ENCODE measurements around the gene SPEN.
"Not testable (repeated sequence)": the region's sequence is repeated elsewhere in the genome, so short reads cannot be mapped to it uniquely, and the experiment has no call there.

Gene SPEN

DNA sequence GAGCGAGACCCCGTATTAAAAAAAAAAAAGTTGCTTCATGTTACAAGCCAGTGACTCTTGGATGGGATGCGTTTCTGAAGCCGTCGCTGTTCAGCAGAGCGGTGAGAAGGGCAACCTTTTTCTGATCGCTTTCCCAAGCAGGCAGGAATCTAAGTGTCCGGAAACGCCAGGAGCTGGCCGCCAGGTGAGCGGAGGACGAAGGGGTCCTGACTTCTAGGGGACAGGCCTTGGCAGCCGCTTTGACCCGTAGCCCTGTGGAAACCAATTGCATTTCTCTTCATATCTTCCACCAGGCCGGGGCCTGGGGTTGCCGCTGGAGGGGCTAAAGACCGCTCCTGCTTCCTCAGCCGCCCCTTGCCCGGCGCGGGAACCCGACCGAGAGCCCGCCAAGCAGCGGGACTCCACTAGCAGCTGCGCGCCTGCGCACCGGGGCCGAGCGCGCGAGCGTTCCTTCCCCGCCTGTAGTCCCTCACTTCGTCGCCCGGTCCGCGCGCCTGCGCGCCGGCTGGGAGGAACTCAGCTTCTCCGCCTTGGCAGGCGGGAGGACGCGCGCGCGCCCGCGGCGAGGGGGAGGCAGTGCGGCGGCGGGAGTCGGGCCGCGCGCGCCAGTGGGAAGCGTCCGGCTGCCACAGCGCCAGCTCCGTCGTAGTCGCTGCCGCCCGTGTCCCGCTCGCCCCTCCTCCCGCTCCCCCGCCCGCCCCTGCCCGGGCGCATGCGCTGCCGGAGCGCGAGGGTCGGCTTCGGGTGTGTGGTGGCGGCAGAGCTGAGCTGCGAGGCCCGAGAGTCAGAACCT is at the start of gene SPEN:
TSS of gene SPEN (plus strand) at position 608 of the 793 bp plus-strand sequence. CDS start 361 bp downstream, outside the sequence.
- peak; percentile 92 to 97 (median 97) for DNase-seq (ENCODE audit: low read depth in 3 of 3)

GRCh38 chr1:15799004-15799867 is 48.3 kb upstream of the SPEN start:
- peak in 1 of 3 experiments; percentile 10 for DNase-seq (ENCODE audit: low read depth in 3 of 3)

- DNase-seq (ENCODE audit: low read depth in 3 of 3): no peak
These were observed 47.3 kb upstream of the SPEN start for GRCh38 chr1:15799928-15800835.

DNA sequence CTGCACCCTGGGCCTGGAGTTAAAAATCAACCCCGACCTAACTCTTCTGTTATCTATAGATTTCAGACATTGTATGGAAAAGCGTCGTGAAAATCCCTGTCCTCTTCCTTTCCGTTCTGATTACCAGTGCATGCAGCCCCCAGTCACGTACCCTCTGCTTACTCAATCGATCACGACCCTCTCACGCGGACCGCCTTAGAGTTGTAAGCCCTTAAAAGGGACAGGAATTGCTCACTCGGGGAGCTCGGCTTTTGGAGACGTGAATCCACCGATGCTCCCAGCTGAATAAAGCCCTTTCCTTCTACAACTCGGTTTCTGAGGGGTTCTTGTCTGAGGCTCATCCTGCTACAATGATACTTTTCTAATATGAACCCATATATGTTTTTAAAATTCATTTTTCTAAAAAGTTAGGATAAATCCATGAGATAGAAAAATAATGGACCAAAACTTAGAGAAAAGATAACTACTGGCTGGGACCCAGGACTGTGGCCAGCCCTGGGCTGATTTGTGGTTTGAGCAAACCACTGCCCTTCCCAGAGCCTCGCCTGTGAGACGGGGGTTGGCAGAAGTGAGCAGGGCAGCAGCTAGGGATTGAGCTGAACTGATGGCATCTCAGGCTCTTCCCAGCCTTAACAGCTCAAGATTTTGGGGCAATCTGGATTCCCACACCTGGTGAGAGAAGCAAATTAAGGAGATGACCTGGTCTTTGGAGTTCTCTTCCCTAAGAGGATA is 45.1 kb upstream of the SPEN start:
- no peak for DNase-seq (ENCODE audit: low read depth in 3 of 3)

GRCh38 chr1:15803380-15803779 is 44.1 kb upstream of the SPEN start:
- DNase-seq (ENCODE audit: low read depth in 3 of 3): no peak

GRCh38 chr1:15804060-15804459 is 43.4 kb upstream of the SPEN start:
- DNase-seq (ENCODE audit: low read depth in 3 of 3): no peak

GRCh38 chr1:15807121-15807520 is 40.4 kb upstream of the SPEN start:
- no peak for DNase-seq (ENCODE audit: low read depth in 3 of 3)

GRCh38 chr1:15807549-15807948 is 40.0 kb upstream of the SPEN start, which contains the start of gene UQCRHL:
Gene UQCRHL (minus strand): TSS chr1:15807649. CDS start chr1:15807649, 0 bp downstream.
- DNase-seq (ENCODE audit: low read depth in 3 of 3): not testable (repeated sequence)

DNA sequence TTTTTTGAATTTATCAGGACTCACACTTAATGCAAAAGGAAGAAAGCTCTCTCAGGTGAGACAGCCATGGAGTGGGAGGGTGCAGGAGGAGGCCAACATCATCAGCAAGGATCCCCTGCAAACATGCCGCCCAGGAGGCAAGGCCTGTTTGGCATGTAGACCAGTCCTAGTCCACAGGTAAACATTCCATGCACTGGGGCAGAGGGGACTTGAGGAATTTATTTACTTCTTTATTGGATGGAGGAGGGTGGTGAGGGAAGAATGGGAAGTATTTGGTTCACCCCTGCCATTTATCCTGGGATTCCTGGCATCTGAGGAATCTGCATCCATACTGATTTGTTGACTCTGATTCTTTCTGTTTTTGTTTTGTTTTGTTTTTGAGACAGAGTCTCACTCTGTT is 38.6 kb upstream of the SPEN start:
- no peak for DNase-seq (ENCODE audit: low read depth in 3 of 3)

DNA sequence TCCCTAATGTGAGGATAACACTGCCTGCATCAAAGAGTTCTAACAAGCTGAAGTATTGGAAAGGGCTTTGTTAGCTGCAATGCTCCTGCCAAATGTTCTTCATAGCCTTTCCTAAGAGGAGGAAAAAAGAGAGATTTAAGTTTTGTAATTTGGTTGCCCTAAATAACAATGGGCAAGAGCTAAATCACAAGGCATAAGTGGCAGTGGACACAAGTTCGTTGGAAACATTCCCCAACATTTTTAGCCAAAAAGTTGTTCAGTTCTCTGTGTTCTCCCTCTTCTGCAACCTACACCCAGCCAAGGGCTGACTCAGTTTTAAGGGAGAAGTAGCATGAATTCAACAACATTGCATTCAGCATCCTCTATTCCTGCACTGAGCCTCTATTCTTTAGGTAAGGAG is 37.4 kb upstream of the SPEN start:
- DNase-seq (ENCODE audit: low read depth in 3 of 3): no peak

- DNase-seq (ENCODE audit: low read depth in 3 of 3): no peak
These were observed 30.8 kb upstream of the SPEN start for GRCh38 chr1:15816674-15817073.

DNA sequence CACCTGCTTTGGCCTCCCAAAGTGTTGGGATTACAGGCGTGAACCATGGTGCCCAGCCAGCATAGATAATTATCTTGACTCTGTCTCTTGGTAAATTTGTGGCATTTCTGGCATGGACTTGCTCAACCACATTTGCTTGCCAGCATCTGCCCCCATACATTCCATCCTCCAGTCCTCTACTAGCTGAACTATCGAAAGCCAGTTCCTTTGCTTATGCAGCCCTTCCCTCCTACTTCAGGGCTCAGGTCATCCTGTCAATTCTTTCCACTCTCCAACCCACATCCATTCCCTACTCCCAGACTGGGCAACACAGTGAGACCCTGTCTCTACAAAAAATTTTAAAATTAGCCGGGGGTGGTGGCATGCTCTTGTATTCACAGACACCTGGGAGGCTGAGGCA is 27.0 kb upstream of the SPEN start:
- DNase-seq (ENCODE audit: low read depth in 3 of 3): no peak

DNA sequence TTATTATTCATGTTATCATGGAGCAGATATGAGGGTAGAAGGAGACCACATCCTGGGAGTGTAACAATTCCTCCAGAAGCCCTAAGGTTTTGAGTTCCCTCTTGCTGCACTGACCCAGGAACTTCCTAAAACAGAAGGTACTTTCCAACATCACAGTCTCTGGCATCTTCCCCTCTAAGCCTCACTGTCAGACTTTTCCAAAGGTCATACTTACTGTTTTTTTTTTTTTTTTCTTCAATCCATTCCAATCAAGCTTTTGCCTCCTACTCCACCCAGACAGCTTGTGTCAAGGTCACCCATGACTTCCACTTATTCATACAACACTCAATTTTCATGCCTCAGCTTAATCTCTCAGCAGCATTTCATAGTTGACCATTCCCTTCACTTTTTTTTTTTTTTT is 21.7 kb upstream of the SPEN start:
- no peak for DNase-seq (ENCODE audit: low read depth in 3 of 3)

DNA sequence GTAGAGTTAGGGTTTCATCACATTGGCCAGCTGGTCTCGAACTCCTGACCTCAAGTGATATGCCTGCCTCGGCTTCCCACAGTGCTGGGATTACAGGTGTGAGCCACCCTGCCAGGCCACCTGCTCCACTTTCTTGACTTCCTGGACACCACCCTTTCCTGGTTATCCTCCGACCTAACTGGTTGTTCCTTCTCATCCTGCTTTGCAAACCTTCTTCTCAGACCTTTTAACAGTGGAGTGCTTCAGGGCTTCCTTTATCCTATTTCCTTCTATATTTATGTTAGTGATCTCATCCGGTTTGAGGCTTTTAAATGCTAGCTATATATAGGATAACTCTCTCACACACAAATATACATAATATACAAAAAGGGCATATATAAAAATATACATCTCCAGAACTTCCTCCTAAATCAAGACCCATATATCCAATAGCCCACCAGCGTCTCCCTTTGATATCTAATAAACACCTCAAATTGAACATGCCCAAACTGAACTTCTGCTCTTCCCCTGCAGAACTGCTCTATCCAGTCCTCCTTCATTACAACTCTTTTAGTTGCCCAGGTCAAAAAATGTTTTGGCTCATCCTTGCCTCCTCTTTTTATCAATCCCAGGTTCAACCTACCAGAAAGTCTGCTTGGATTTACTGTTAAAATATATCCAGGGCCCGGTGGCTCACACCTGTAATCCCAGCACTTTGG is 20.5 kb upstream of the SPEN start:
- DNase-seq (ENCODE audit: low read depth in 3 of 3): no peak

GRCh38 chr1:15827567-15827966 is 19.9 kb upstream of the SPEN start:
- not testable (repeated sequence) for DNase-seq (ENCODE audit: low read depth in 3 of 3)

GRCh38 chr1:15828931-15829330 is 18.6 kb upstream of the SPEN start:
- DNase-seq (ENCODE audit: low read depth in 3 of 3): not testable (repeated sequence)

GRCh38 chr1:15830258-15830657 is 17.2 kb upstream of the SPEN start:
- DNase-seq (ENCODE audit: low read depth in 3 of 3): no peak

GRCh38 chr1:15833069-15833679 is 14.3 kb upstream of the SPEN start:
- DNase-seq (ENCODE audit: low read depth in 3 of 3): peak in 2 of 3 experiments; percentile 17 to 50

DNA sequence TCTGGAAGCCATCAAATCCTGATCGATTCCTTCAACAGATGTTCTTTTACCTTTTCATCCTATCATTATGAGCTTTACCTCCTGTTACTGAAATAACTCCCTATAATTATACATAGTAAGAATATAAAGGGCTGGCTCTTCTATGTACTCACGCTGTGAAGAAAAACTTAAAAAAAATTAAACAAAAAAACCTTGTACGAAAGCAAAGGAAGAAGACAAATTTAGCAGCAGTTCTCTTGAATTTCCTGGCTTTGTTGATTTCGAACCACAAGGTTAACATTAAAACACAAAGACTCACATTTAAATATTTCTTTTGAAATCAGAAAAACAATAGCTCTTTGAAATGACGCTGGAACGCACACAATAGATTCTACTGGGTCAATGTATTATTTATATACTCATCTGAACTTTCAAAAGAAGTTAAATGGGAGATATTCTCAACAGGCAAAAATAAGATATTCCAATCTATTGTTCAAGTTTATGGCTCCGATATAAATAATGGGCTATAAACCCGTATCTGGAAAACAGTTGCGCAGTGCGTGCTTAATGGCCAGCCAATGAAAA is 13.6 kb upstream of the SPEN start:
- no peak for DNase-seq (ENCODE audit: low read depth in 3 of 3)
